ENCODE results near the gene C1orf53.

C1orf53 gene

GRCh38 chr1:197896301-197896700 lies 6.1 kb upstream of the C1orf53 start:
- TF ChIP-seq ZFX (IDR thresholded peaks at IDR 0.05) (no peak), CTCF (conservative IDR thresholded peaks at IDR 0.05) (no peak)

GRCh38 chr1:197899037-197899436 lies 3.4 kb upstream of the C1orf53 start:
- H3K27ac ChIP-seq = no peak overlapping the region
- TF ChIP-seq CTCF (conservative IDR thresholded peaks at IDR 0.05) (no peak), ZFX (IDR thresholded peaks at IDR 0.05) (no peak)

More at GRCh38 chr1:197896301-197896700, 6.1 kb upstream of the C1orf53 start:
- no peak overlapping the region for H3K27ac ChIP-seq

GRCh38 chr1:197902131-197902453 lies 338 bp upstream of the C1orf53 start:
- H3K27ac ChIP-seq = peak overlapping the region; percentile 98
- TF ChIP-seq ZFX (IDR thresholded peaks at IDR 0.05) = no peak

- peak overlapping the region; percentile 98 for H3K27ac ChIP-seq
- TF ChIP-seq CTCF (conservative IDR thresholded peaks at IDR 0.05) (no peak), ZFX (IDR thresholded peaks at IDR 0.05) (no peak)
Observed at GRCh38 chr1:197903196-197903514, 725 bp downstream of the C1orf53 start.

GRCh38 chr1:197904126-197904787 lies 1.8 kb downstream of the C1orf53 start:
- TF ChIP-seq ZFX (IDR thresholded peaks at IDR 0.05) = no peak
- TF ChIP-seq CTCF (conservative IDR thresholded peaks at IDR 0.05) = no peak

GRCh38 chr1:197905699-197906351 lies 3.4 kb downstream of the C1orf53 start:
- TF ChIP-seq CTCF (conservative IDR thresholded peaks at IDR 0.05) (no peak), ZFX (IDR thresholded peaks at IDR 0.05) (no peak)
- H3K27ac ChIP-seq = no peak overlapping the region

More at GRCh38 chr1:197904126-197904787, 1.8 kb downstream of the C1orf53 start:
- H3K27ac ChIP-seq = no peak overlapping the region

GRCh38 chr1:197907846-197908616 lies 5.6 kb downstream of the C1orf53 start:
- TF ChIP-seq CTCF (conservative IDR thresholded peaks at IDR 0.05) (no peak), ZFX (IDR thresholded peaks at IDR 0.05) (no peak)
- H3K27ac ChIP-seq = no peak overlapping the region

Data from C4-2B (cell line).